K562 (cell line): ENCODE results near the gene DLGAP1. TPM values are rescaled to one million over a fixed set of nuclear protein-coding genes. Genes with fewer than 3 reads are reported as not detected.

Experiments
- CHCHD3 ChIP-seq: fragments of 250-450 bp; sonication (Bioruptor Pico); IDR thresholded peaks from 2 replicates; pipeline ENCODE4 v2.1.2; 2022; ENCODE audit warnings: mild to moderate bottlenecking
- E2F3 ChIP-seq: fragments of 250-450 bp; sonication (Bioruptor Pico); IDR thresholded peaks from 2 replicates; pipeline ENCODE4 v1.4.0; 2020; ENCODE audit warnings: mild to moderate bottlenecking
- JUND ChIP-seq, 2 experiments: IDR thresholded peaks; 2 replicates in 1 of 2; 3 replicates in 1 of 2; pipeline ENCODE4 v1.6.1; 2011; ENCODE audit warnings: borderline replicate concordance in 2 of 2, low read depth in 2 of 2, low read length in 2 of 2, improper control_type of control experiment in 1 of 2, missing biosample characterization in 1 of 2, missing genetic modification characterization in 1 of 2, missing genetic modification reagents in 1 of 2
- LEF1 ChIP-seq: fragments of 450-650 bp; IDR thresholded peaks from 2 replicates; pipeline ENCODE4 v1.6.1; 2016; ENCODE audit warnings: mild to moderate bottlenecking
- MAZ ChIP-seq, 2 experiments: fragments of 450-650 bp in 1 of 2; sonication (generic) in 1 of 2; formaldehyde crosslinking; IDR thresholded peaks in 1 of 2; conservative IDR thresholded peaks in 1 of 2; 2 replicates each; pipeline versions ENCODE4 v1.4.0 to v1.5.0; 2020; ENCODE audit warnings: mild to moderate bottlenecking in 1 of 2, missing genetic modification reagents in 1 of 2
- NFXL1 ChIP-seq: fragments of 450-650 bp; formaldehyde crosslinking; IDR thresholded peaks from 2 replicates; pipeline ENCODE4 v1.4.0; 2021; ENCODE audit warnings: mild to moderate bottlenecking
- RBFOX2 ChIP-seq: fragments of 200-400 bp; formaldehyde crosslinking; IDR thresholded peaks from 2 replicates; pipeline ENCODE4 v1.6.1; 2017; ENCODE audit warnings: low read depth, mild to moderate bottlenecking, low read length, moderate library complexity
- SAFB2 ChIP-seq: fragments of 200-400 bp; formaldehyde crosslinking; IDR thresholded peaks from 2 replicates; pipeline ENCODE4 v1.6.1; 2018; ENCODE audit warnings: borderline replicate concordance, low read length, low read depth, moderate library complexity; ENCODE audit not compliant: severe bottlenecking
- SMARCA5 ChIP-seq: fragments of 450-650 bp; IDR thresholded peaks from 2 replicates; pipeline ENCODE4 v1.6.1; 2016
- TAF1 ChIP-seq: IDR thresholded peaks from 2 replicates; pipeline ENCODE4 v1.6.1; 2011; ENCODE audit warnings: mild to moderate bottlenecking, low read length, moderate library complexity; ENCODE audit not compliant: insufficient read depth, control insufficient read depth, severe bottlenecking; ENCODE audit errors: extremely low read depth
- TBP ChIP-seq: optimal IDR thresholded peaks from 2 replicates; pipeline ENCODE3; 2011; ENCODE audit warnings: low read depth, low read length, improper control_type of control experiment
- TEAD4 ChIP-seq, 2 experiments: sonication (generic) in 1 of 2; formaldehyde crosslinking in 1 of 2; IDR thresholded peaks; 2 replicates each; pipeline versions ENCODE4 v1.6.1 to v1.8.0; 2012 to 2022; ENCODE audit warnings: borderline replicate concordance in 1 of 2, inconsistent platforms in 1 of 2, low read length in 1 of 2, mild to moderate bottlenecking in 1 of 2, missing genetic modification reagents in 1 of 2
- ZHX1 ChIP-seq: fragments of 150-350 bp; conservative IDR thresholded peaks from 2 replicates; pipeline ENCODE4 v1.6.1; 2014; ENCODE audit warnings: low read length
- ZNF140 ChIP-seq: fragments of 250-450 bp; sonication (Bioruptor Pico); IDR thresholded peaks from 2 replicates; pipeline ENCODE4 v1.8.0; 2021; ENCODE audit warnings: moderate library complexity, mild to moderate bottlenecking, inconsistent platforms
- ZNF224 ChIP-seq: sonication (generic); formaldehyde crosslinking; IDR thresholded peaks from 2 replicates; pipeline ENCODE4 v1.8.0; 2022; ENCODE audit warnings: mild to moderate bottlenecking, missing genetic modification reagents
- ZNF75A ChIP-seq: fragments of 450-650 bp; formaldehyde crosslinking; IDR thresholded peaks from 2 replicates; pipeline ENCODE4 v1.4.0; 2020; ENCODE audit warnings: mild to moderate bottlenecking
- ZNF830 ChIP-seq: fragments of 250-450 bp; sonication (Bioruptor Pico); IDR thresholded peaks from 2 replicates; pipeline ENCODE4 v1.5.0; 2021; ENCODE audit warnings: mild to moderate bottlenecking
- polyA plus RNA-seq, 8 experiments: library from polyadenylated mRNA; depleted of rRNA in 4 of 8; stranded (reverse) in 5 of 8; unstranded in 3 of 8; fragments of >200 nt; fragmentation: Nextera tagmentation in 2 of 8; fragmentation: Illumina TruSeq in 1 of 8; extraction: Ambion mirVana in 2 of 8; extraction: Trizol in 1 of 8; gene quantifications; 2 replicates each; pipeline versions ENCODE4 v1.2.1 to v1.2.3, GENCODE V29; 2011 to 2014; ENCODE audit warnings: inconsistent platforms in 1 of 8, missing spikeins in 1 of 8
- total RNA-seq, 7 experiments: library from RNA; depleted of rRNA in 6 of 7; stranded (reverse); fragments of >200 nt in 6 of 7; fragmentation: Illumina TruSeq in 2 of 7; extraction: Trizol in 2 of 7; gene quantifications; 2 replicates each; pipeline versions ENCODE4 v1.2.1 to v1.2.3, GENCODE V29; 2011 to 2021; ENCODE audit warnings: low replicate concordance in 1 of 7
- TF ChIP-seq, protein P1 (sequence below): fragments of 450-650 bp; IDR thresholded peaks from 2 replicates; pipeline ENCODE4 v1.7.0; 2016; ENCODE audit warnings: borderline replicate concordance
- TF ChIP-seq, protein P2 (sequence below), 3 experiments: IDR thresholded peaks in 2 of 3; conservative IDR thresholded peaks in 1 of 3; 2 replicates each; pipeline ENCODE4 v1.5.1; 2011 to 2012; ENCODE audit warnings: low read length in 3 of 3, mild to moderate bottlenecking in 3 of 3, control low read depth in 2 of 3, improper control_type of control experiment in 1 of 3, inconsistent platforms in 1 of 3, low read depth in 1 of 3, mixed read lengths in 1 of 3, moderate library complexity in 1 of 3; ENCODE audit not compliant: insufficient read depth in 2 of 3
- TF ChIP-seq, protein P3 (sequence below): fragments of 250-450 bp; sonication (Bioruptor Pico); IDR thresholded peaks from 2 replicates; pipeline ENCODE4 v1.9.0; 2021; ENCODE audit warnings: mild to moderate bottlenecking

DLGAP1 gene
- total and polyA plus RNA-seq, 9 of the 15 experiments (the other 6 are each of a cell fraction or from before 2014, with no cell fraction given) = 0.04 to 0.22 (median 0.08) TPM

DNA sequence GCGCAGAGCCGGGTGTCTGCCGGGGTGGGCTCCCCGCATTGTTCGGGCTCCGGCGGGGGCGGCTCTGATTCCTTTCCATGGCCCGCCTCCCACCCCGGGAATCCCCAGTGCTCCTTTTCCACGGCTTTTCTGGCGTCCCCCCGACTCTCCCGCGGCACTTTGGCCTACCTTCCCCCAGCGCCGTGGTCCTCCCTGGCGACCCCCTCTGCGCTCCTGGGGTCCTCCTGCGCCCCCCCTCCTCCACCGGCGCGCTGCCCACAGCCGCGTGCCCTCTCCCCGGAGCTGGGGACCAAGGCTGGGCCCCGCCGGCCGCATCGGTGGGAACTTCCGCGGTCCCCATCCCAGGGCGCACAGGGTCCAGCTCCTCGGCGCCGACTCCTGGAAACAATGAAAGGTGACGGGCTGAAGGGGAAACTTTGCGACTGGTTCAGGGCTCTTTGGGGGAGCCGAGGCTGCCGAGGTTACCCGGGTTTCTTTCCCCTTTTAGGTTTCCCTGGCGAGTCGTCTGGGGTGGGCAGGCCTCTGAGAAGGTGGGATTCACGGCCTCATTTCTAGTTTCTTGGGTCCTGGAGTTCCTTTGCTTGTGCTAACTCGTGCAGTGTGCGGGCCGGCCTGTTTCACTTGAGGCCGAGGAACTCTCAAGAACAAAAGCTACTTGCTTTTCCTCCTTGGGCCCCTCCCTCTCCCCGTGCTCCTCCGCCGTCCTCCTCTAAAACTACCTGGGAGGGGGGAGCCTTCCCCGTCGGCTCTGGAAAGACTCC, 1002.9 kb downstream of the DLGAP1 start (continued):
- TF ChIP-seq, protein P1, sequence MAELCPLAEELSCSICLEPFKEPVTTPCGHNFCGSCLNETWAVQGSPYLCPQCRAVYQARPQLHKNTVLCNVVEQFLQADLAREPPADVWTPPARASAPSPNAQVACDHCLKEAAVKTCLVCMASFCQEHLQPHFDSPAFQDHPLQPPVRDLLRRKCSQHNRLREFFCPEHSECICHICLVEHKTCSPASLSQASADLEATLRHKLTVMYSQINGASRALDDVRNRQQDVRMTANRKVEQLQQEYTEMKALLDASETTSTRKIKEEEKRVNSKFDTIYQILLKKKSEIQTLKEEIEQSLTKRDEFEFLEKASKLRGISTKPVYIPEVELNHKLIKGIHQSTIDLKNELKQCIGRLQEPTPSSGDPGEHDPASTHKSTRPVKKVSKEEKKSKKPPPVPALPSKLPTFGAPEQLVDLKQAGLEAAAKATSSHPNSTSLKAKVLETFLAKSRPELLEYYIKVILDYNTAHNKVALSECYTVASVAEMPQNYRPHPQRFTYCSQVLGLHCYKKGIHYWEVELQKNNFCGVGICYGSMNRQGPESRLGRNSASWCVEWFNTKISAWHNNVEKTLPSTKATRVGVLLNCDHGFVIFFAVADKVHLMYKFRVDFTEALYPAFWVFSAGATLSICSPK = no peak
- TF ChIP-seq, protein P2, sequence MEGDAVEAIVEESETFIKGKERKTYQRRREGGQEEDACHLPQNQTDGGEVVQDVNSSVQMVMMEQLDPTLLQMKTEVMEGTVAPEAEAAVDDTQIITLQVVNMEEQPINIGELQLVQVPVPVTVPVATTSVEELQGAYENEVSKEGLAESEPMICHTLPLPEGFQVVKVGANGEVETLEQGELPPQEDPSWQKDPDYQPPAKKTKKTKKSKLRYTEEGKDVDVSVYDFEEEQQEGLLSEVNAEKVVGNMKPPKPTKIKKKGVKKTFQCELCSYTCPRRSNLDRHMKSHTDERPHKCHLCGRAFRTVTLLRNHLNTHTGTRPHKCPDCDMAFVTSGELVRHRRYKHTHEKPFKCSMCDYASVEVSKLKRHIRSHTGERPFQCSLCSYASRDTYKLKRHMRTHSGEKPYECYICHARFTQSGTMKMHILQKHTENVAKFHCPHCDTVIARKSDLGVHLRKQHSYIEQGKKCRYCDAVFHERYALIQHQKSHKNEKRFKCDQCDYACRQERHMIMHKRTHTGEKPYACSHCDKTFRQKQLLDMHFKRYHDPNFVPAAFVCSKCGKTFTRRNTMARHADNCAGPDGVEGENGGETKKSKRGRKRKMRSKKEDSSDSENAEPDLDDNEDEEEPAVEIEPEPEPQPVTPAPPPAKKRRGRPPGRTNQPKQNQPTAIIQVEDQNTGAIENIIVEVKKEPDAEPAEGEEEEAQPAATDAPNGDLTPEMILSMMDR (IDR thresholded peaks at IDR 0.05 in 2 of 3, conservative IDR thresholded peaks at IDR 0.05 in 1 of 3; ENCODE audit: insufficient read depth in 2 of 3, low read depth in 1 of 3, low read length in 3 of 3) = peak in 2 of 3 experiments; percentile 28 to 29; a peak in 2 of 6 replicates
- no peak for TF ChIP-seq ZNF140 (CRISPR knock-in tag)
- peak; percentile 11 for TF ChIP-seq TBP
- 0 out of 2 replicates have a peak, but pooled peaks have one; percentile 4 for TF ChIP-seq JUND (IDR thresholded peaks at IDR 0.05; ENCODE audit: borderline replicate concordance, low read depth, low read length)
- TF ChIP-seq JUND (tag; IDR thresholded peaks at IDR 0.05; ENCODE audit: borderline replicate concordance, low read depth, low read length) = no peak
- no peak for TF ChIP-seq CHCHD3 (CRISPR knock-in tag)
- no peak for TF ChIP-seq TEAD4 (IDR thresholded peaks at IDR 0.05; ENCODE audit: low read length)
- TF ChIP-seq TEAD4 (CRISPR knock-in tag; IDR thresholded peaks at IDR 0.05; ENCODE audit: borderline replicate concordance) = no peak
- TF ChIP-seq ZNF224 = no peak
- TF ChIP-seq LEF1 = no peak
- TF ChIP-seq SAFB2 = no peak
- peak; percentile 13 for TF ChIP-seq TAF1
- TF ChIP-seq, protein P3, sequence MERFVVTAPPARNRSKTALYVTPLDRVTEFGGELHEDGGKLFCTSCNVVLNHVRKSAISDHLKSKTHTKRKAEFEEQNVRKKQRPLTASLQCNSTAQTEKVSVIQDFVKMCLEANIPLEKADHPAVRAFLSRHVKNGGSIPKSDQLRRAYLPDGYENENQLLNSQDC (CRISPR knock-in tag) = 0 out of 2 replicates have a peak, but pooled peaks have one; percentile 46
- no peak for TF ChIP-seq NFXL1 (CRISPR knock-in tag)
- TF ChIP-seq ZNF75A (CRISPR knock-in tag) = no peak
- TF ChIP-seq ZHX1 = no peak
- TF ChIP-seq E2F3 (CRISPR knock-in tag) = no peak
- no peak for TF ChIP-seq SMARCA5
- peak in 1 of 2 experiments; percentile 36; a peak in 2 of 4 replicates for TF ChIP-seq MAZ (CRISPR knock-in tag; conservative IDR thresholded peaks at IDR 0.05 in 1 of 2, IDR thresholded peaks at IDR 0.05 in 1 of 2)
- TF ChIP-seq ZNF830 (CRISPR knock-in tag) = peak; percentile 83; the same call in 1 of the 2 replicates
- peak; percentile 80 for TF ChIP-seq RBFOX2
